SK-N-MC (cell line): ENCODE data around the gene MAPT.

Experiments used
- EZH2 ChIP-seq: fragments of 200-600 bp; sonication (generic); IDR thresholded peaks from one replicate; pipeline ENCODE4 v1.6.1; 2017; ENCODE audit warnings: antibody characterized with exemption
- POLR2AphosphoS5 ChIP-seq: IDR thresholded peaks from 2 replicates; pipeline ENCODE4 v1.6.1; 2012; ENCODE audit warnings: mild to moderate bottlenecking, low read depth, low read length, borderline replicate concordance

- TF ChIP-seq EZH2: no peak
- TF ChIP-seq POLR2AphosphoS5: no peak
Measured at GRCh38 chr17:45973946-45974859, 79.8 kb downstream of the MAPT start.
